GM21528 (cell line): ENCODE results near the gene CHRM4.

Source experiments
- ATAC-seq: cut with Tn5 transposase; IDR thresholded peaks from one replicate; pipeline ENCODE4 v1.9.1; 2021; ENCODE audit warnings: mild to moderate bottlenecking, moderate library complexity; ENCODE audit not compliant: unreplicated experiment, low FRiP score

The CHRM4 gene

DNA sequence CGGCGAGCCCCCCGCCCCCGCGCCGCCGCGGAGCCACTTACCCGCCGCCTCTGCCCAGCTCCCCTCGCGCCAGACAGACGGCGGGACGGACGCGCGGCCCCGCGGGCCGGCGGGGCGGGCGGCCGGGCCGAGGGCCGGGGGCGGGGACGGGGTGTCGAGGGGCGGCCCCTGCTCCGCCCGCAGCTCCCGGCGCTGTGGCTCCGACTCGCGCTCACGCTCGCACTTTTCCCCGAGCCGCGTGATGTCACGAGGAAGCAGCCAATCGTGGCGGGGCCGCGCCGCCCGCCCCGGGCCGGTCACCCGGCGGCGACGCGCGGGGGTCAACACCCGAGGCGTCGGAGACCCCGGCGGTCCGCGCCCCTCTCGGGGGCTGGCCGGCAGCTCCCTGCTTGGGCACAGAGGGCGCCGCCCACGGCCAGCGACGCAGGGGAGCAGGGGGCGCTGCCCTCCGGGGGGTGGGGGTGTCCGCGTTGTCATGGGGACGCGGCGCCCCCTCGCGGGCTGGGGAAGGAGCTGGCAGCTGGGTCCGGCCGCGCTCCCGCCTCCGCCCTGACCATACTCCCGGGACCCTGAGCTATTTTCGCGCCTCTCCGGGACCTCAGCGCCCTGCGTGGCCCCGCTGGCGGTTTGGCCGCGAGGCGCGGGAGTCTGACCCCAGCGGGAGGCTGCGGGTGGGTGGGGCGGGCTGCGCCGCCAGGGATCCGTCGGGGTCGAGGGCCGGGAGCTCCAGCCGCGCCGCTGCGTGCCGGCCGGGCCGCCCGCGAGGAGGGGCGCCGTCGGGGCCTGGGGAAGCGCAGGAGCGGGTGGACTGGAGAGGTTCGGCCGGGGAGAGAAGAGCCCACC lies at the start of gene CHRM4:
CHRM4 (minus strand) TSS at position 199 of the 843 bp plus-strand sequence. CDS start 5,219 bp downstream, outside the sequence.
- no peak for ATAC-seq

DNA sequence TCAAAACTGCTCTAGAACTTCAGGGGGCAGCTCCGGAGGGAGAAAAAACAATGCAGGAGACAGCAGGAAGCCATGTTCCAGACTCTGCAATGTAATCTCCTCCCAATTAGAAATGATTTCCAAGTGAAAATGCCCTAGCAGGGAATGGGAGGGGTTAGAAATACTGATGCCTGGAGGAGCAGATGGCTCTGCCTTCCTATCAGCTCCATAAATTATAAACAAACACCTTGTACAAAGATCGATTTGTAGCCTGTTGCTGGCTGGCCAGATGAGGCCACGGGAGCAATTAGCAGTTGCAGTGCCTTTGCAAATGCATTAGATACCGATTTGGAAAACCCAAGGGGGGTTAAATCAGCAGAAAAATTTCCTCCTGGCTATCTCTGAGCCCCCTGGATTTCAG lies 46.6 kb upstream of the CHRM4 start:
- ATAC-seq: no peak

GRCh38 chr11:46437122-46437689 lies 45.6 kb upstream of the CHRM4 start:
- ATAC-seq: no peak

GRCh38 chr11:46436113-46436512 lies 44.5 kb upstream of the CHRM4 start:
- no peak for ATAC-seq

- no peak for ATAC-seq
Observed at GRCh38 chr11:46435679-46436078, 44.1 kb upstream of the CHRM4 start.

DNA sequence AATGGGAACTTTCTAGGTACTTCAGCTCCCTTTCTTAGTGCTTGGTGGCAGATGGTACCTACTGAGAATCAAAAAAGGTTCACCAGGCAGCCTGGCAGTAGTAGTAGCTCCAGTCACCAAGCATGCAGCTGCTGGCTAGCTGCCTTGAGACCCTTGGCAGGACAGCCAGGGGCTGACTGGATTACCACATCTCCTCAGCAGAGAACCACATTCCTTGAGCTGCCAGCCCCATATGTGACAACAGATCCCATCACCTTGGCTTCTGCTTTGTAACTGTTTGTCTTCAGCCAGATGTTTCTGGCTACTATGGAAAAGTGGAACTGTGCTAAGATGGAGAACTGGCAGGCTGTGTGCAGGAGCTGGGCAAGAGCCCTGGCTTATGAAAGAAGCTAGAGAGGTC lies 39.6 kb upstream of the CHRM4 start:
- no peak for ATAC-seq

- no peak for ATAC-seq
Observed at GRCh38 chr11:46429717-46430116, 38.1 kb upstream of the CHRM4 start.

DNA sequence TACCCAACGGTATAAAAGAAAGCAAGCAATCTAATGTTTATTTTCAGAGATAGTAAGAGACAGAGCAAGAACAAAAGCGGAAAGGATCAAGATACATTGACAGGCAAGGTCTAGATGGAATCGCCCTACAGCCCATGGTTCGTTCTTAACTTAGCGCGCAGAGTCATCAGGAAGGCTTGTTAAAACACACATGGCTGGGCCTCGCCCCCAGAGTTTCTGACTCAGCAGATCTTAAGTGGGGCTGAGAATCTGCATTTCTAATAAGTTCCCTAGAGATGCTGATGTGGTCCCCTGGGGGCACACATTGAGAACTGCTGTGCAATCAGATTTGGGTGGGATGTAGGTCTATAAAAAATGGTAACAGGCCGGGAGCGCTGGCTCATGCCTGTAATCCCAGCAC lies 35.8 kb upstream of the CHRM4 start:
- no peak for ATAC-seq

DNA sequence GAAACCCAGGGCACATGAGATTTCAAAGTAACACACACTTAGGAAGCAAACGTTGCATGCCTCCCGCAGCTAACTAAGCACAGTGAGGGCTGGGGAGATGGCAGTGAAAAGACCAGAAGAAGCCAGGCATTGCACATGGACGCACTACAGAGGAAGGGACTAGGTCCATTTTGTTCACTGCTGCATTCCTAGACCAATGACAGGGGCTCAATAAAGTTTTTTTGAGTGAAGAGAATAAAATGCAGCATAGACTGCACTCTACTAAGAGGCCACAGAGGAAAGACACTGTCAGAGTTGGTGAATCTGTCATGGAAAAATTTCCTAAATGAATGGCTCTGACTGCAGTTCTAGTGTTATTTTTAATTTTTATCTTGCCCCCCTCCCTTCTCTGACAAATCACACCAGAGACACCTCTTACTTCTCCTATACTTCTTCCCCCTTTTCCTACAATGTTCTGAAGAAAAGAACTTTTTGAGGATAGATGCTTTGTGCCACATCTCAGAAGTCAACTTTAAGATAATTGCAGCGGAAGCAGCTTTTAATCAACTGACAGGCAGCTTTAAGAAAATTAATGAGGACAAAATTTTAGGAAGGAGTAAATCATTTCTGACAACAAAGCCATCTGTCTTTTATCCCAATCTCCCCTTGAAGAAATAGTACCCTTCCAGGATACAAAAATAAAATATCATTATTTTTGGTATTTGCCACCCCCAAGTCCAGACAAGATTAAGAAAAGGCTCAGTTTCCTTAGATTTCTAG lies 34.8 kb upstream of the CHRM4 start:
- no peak for ATAC-seq

DNA sequence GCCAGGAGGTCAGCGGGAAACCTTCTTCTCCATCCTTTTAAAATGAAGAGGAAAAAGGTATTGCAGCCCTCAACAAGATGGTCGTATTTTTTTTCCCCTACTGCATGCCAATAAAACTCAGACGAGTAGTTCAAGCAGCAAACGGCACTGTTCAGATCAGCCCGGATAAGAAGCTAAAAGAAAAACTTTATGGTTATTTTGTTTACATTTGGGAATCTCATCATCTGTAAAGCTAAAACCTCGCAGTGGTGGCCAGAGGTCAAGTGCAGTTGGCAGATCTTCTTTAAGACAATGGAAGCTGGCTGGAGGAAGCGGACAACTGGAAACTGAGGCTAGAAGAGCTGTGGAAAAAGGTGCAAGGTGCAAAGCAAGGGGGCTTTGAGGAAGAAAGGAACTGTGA lies 31.0 kb upstream of the CHRM4 start:
- no peak for ATAC-seq

GRCh38 chr11:46421257-46421880 lies 29.8 kb upstream of the CHRM4 start:
- ATAC-seq: no peak

DNA sequence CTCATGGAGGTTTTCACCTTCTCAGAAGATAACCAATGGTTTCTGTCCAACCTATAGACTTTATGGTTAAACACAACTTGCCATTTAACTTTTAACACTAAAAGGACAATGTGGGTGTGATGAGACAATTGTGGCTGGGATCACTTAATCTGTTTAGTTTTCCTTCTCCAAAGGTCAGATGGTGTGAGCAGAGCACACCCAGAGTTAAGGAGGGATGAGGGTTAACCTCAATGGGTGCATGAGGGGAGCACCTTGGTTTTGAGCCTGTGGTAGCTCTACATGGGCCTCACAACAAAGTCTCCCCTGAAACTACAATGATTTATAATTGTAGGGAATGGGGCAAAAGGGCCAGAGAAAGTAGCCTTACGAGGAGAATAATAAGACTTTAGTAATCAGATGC lies 28.9 kb upstream of the CHRM4 start:
- no peak for ATAC-seq

DNA sequence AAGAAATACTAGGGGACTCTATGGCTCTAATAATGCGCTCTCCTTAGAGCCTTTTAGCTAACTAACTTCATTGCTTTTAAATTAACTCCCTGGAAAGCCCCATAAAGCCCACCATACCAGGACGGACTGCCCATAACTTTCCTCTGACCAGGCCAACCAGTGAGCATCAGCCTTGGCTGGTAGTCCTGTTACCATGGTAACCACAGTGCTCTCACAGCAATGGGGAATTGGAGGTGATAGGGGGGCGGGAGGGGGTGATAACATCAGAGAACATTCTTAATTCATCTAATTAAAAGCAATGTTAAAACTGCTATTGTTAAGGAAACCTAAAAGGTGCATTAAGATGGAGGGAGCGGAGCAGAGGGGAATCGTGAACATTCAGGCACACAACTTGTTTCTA lies 27.2 kb upstream of the CHRM4 start:
- no peak for ATAC-seq

- no peak for ATAC-seq
Observed at GRCh38 chr11:46417711-46418110, 26.1 kb upstream of the CHRM4 start.

DNA sequence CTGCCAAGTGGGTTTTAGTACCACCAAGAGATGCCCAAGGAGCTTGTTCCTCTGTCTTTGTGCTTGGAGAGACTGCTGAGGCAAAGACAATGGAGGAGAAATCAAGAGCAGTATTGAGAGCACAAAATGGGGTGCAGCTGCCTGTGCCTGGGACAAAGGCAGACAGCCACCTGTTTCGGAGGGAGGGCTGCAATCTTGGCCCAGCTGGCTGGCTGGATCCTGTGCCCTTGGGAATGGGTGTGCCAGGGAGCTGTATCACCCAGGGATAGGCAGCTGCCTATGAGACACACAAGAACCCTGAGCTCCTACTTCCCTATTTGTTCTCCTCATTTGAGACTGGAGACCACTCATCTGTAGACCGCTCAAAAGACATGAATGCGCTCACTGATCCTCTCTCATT lies 23.3 kb upstream of the CHRM4 start:
- no peak for ATAC-seq

DNA sequence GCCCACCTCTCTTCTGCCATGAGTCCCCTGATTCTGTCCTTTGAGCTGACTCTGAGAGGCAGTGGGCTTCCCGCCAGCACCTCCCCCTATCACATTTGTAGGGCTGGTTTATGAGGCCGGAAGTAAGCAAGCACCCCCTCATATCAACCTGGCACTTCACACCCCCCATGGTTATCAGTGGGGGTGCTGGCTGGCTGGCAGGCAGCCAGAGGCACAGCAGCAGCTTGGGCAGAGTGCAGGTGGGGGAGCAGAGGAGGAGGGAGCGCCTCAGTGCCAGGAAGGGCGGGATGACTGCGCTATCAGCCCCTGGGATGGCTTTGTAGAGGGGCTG lies 22.9 kb upstream of the CHRM4 start:
- ATAC-seq: no peak

DNA sequence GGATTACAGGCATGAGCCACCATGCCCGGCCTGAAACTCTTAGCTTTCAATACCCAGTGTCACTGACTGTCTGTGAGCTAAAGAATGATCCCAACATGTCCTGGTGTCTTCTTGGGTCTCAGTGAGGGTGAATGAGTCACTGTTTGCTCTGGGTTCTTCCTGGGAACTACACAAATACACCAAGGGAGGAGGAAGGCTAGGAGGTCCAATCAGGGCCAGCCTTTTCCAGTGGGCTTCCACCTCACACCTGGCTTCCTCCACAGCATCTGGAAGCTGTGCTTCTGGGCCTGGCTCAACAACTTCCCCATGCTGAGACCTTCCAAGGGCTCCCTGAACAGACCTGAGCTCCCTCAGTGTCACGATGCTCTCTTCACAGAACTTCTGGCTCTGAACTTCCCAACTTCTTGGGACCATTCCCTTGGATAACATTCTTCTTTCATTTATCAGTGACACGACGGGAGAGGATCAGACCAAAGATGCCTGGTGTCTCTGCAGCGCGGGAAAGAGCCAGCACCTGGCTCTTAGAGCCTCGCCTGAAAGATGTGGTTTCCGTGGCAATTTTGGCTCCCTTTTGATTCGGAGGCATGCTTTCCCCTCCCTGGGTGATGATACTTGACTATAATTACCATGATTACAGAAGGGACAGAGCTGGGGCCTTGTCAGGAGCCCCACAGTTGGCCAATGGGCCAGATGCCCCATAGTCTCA lies 22.3 kb upstream of the CHRM4 start:
- no peak for ATAC-seq

- no peak for ATAC-seq
Observed at GRCh38 chr11:46410021-46410420, 18.4 kb upstream of the CHRM4 start.

DNA sequence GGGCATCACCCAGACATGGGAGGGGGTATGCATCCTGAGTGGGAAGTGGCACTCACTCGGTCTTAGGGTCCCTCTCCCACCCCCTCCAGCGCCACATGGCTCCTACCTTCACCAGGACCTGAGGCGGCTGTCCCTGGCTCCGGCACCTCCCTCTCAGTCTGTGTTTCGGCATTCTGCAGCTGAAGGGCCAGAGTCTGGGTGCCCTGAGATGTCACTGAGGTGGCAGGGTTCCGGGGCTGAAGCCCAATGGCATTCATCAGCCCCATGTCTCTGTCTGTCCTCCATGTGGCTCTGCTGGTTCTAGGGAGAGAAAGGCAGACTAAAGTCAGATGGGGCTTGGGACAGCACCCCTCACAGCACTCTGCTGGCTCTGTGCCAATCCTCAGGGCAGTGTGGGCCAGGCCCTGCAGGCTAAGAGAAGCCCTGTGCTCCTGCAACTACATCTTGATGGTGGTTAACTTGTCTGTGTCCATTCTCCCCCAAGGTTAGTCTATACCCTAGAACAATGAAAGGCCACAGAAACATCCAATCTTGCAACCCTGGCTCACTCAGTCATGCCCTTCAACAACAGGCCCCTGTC lies 16.9 kb upstream of the CHRM4 start:
- no peak for ATAC-seq

DNA sequence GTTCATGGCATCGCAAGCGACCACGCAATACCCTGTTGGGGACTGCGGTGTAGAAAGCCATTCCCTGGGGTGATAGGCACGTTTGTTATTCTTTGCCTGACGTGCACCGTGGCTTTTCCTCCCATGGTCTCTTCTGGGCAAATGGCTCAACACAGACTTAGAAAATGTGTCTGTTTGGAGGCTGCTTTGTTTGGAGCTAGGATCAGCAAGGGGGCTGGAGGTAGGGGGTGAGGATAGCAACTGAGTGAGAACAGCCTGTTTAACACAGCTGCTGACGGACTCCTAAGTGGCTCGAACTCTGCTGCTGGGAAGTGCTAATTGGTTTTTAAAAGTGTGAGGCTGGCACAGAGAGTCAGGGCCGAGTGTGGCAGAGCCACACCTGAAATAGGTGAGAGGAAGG lies 16.1 kb upstream of the CHRM4 start:
- ATAC-seq: no peak
